Endothelial cell of umbilical vein (primary cell): ENCODE results near the gene KRT81. TPM values are rescaled to one million over a fixed set of nuclear protein-coding genes. Genes with fewer than 3 reads are reported as not detected.

ENCODE experiments used
- BruUV-seq: library from RNA; stranded (reverse); fragments of 400-500 nt; replicated peaks from 2 replicates; lab custom pipeline; 2021; lab: Mats Ljungman, UMichigan
- CTCF ChIA-PET: fragments of 300-600, 350-600 bp; sonication (Branson Sonifier 250); formaldehyde crosslinking; loops from one replicate; lab custom pipeline; 2021; ENCODE audit warnings: antibody characterized with exemption, inconsistent platforms; lab: Charles Lee
- POLR2A ChIA-PET: fragments of 300-600, 350-600 bp; sonication (Branson Sonifier 250); formaldehyde crosslinking; loops from one replicate; lab custom pipeline; 2021; ENCODE audit warnings: antibody characterized with exemption, inconsistent platforms; lab: Charles Lee
- DNase-seq: peaks from one replicate; pipeline ENCODE4 v3.0.0-alpha.2; 2011; ENCODE audit warnings: low read depth, low spot score
- FAIRE-seq: peaks from 2 replicates; lab custom pipeline; 2011; peaks lifted over from hg19 to GRCh38; lab: Jason Lieb, UNC
- H2AFZ ChIP-seq: 2 replicates; pipeline ENCODE4 v1.6.0; 2012; ENCODE audit warnings: low read depth, low read length, control low read depth, inconsistent platforms
- H3K27ac ChIP-seq: 2 replicates; pipeline ENCODE4 v1.5.1; 2011; ENCODE audit warnings: low read depth, mild to moderate bottlenecking, control low read depth, low read length, moderate library complexity; ENCODE audit not compliant: insufficient read depth
- H3K27me3 ChIP-seq, 2 experiments: 2 replicates each; pipeline versions ENCODE4 v1.6.0 to v1.6.1; 2011; ENCODE audit warnings: low read length in 2 of 2, mixed read lengths in 1 of 2; ENCODE audit not compliant: control insufficient read depth in 2 of 2, insufficient read depth in 2 of 2
- H3K36me3 ChIP-seq, 2 experiments: 2 replicates in 1 of 2; 3 replicates in 1 of 2; pipeline ENCODE4 v1.5.1; 2011; ENCODE audit warnings: low read length in 2 of 2, mild to moderate bottlenecking in 1 of 2, moderate library complexity in 1 of 2; ENCODE audit not compliant: control insufficient read depth in 2 of 2, insufficient read depth in 2 of 2; ENCODE audit errors: extremely low read depth in 1 of 2
- H3K4me1 ChIP-seq: 3 replicates; pipeline ENCODE4 v1.5.1; 2011; ENCODE audit warnings: mild to moderate bottlenecking, low read length; ENCODE audit not compliant: control insufficient read depth, insufficient read depth; ENCODE audit errors: extremely low read depth
- H3K4me2 ChIP-seq: 2 replicates; pipeline ENCODE4 v1.6.1; 2011; ENCODE audit warnings: low read length, control low read depth, mixed read lengths; ENCODE audit not compliant: insufficient read depth
- H3K4me3 ChIP-seq, 3 experiments: fragments of 200-600 bp in 1 of 3; sonication (generic), shearing (Covaris generic) in 1 of 3; replicated peaks in 1 of 3; 2 replicates each; pipeline ENCODE4 v1.5.1; 2011 to 2016; ENCODE audit warnings: control low read depth in 3 of 3, low read length in 3 of 3, mild to moderate bottlenecking in 2 of 3, inconsistent platforms in 1 of 3, low read depth in 1 of 3, moderate library complexity in 1 of 3; ENCODE audit not compliant: insufficient read depth in 1 of 3
- H3K79me2 ChIP-seq: 2 replicates; pipeline ENCODE4 v1.6.0; 2012; ENCODE audit warnings: low read length, inconsistent platforms; ENCODE audit not compliant: control insufficient read depth, insufficient read depth
- H3K9ac ChIP-seq: replicated peaks from 2 replicates; pipeline ENCODE3; 2011; ENCODE audit warnings: low read length, control low read depth; ENCODE audit not compliant: insufficient read depth; ENCODE audit errors: extremely low read depth
- H3K9me1 ChIP-seq: replicated peaks from 3 replicates; pipeline ENCODE4 v1.6.0; 2011; ENCODE audit warnings: mild to moderate bottlenecking, low read length; ENCODE audit not compliant: control insufficient read depth, insufficient read depth; ENCODE audit errors: extremely low read depth
- H3K9me3 ChIP-seq: replicated peaks from 2 replicates; pipeline ENCODE4 v1.5.1; 2012; ENCODE audit warnings: low read length, inconsistent platforms; ENCODE audit not compliant: control insufficient read depth, insufficient read depth
- H4K20me1 ChIP-seq: replicated peaks from 2 replicates; pipeline ENCODE3; 2011; ENCODE audit warnings: mild to moderate bottlenecking, low read length; ENCODE audit not compliant: control insufficient read depth, insufficient read depth; ENCODE audit errors: extremely low read depth
- EZH2 ChIP-seq: IDR thresholded peaks from 2 replicates; pipeline ENCODE4 v1.6.1; 2012; ENCODE audit warnings: borderline replicate concordance, low read depth, mild to moderate bottlenecking, moderate library complexity, low read length, inconsistent platforms; ENCODE audit not compliant: severe bottlenecking
- FOS ChIP-seq: IDR thresholded peaks from 2 replicates; pipeline ENCODE4 v1.6.1; 2011; ENCODE audit warnings: mild to moderate bottlenecking, low read length, moderate library complexity, borderline replicate concordance; ENCODE audit not compliant: insufficient read depth
- GATA2 ChIP-seq: IDR thresholded peaks from 2 replicates; pipeline ENCODE4 v1.7.0; 2011; ENCODE audit warnings: low read depth, mild to moderate bottlenecking, moderate library complexity, mixed read lengths, low read length; ENCODE audit not compliant: insufficient read length, insufficient read depth
- JUN ChIP-seq: IDR thresholded peaks from 2 replicates; pipeline ENCODE4 v1.6.1; 2011; ENCODE audit warnings: borderline replicate concordance, low read depth; ENCODE audit not compliant: insufficient read length, insufficient read depth
- MYC ChIP-seq: IDR thresholded peaks from one replicate; pipeline ENCODE4 v1.6.1; 2011; ENCODE audit warnings: mild to moderate bottlenecking, low read depth, low read length
- POLR2A ChIP-seq: IDR thresholded peaks from 2 replicates; pipeline ENCODE4 v1.6.1; 2012; ENCODE audit warnings: low read depth, mild to moderate bottlenecking, control low read depth, low read length
- POLR2AphosphoS5 ChIP-seq: IDR thresholded peaks from 2 replicates; pipeline ENCODE4 v1.6.1; 2012; ENCODE audit warnings: low read depth, mild to moderate bottlenecking, control low read depth, low read length, moderate library complexity; ENCODE audit not compliant: insufficient read depth
- dilution Hi-C: fragments of 300-500 bp; cut with MboI; formaldehyde crosslinking; loops from one replicate; pipeline ENCODE4 v1.15.0; 2019; ENCODE audit warnings: low sequenced_read_pairs; ENCODE audit not compliant: extremely low pct_ligation_motif_present
- intact Hi-C: fragments of 100-400 bp; cut with micrococcal nuclease; formaldehyde crosslinking; loops from one replicate; pipeline ENCODE4 v1.10.0; 2022
- polyA plus RNA-seq, 4 experiments: library from polyadenylated mRNA; depleted of rRNA in 3 of 4; stranded (reverse) in 3 of 4; unstranded in 1 of 4; fragments of >200 nt; gene quantifications; 2 replicates each; pipeline versions ENCODE4 v1.2.1 to v1.2.3, GENCODE V29; 2011 to 2012; ENCODE audit warnings: missing spikeins in 1 of 4
- total RNA-seq: library from RNA; stranded (reverse); gene quantifications from 2 replicates; pipeline ENCODE4 v1.2.3, GENCODE V29; 2021
- TF ChIP-seq, protein P1 (sequence below): IDR thresholded peaks from 2 replicates; pipeline ENCODE4 v1.6.1; 2011; ENCODE audit not compliant: insufficient read depth, insufficient read length
- TF ChIP-seq, protein P2 (sequence below), 2 donors: IDR thresholded peaks; 1 replicate in 1 of 2; 2 replicates in 1 of 2; pipeline ENCODE4 v1.5.1; 2011; ENCODE audit warnings: low read length in 2 of 2, mild to moderate bottlenecking in 2 of 2, moderate library complexity in 2 of 2, control low read depth in 1 of 2, inconsistent platforms in 1 of 2, low read depth in 1 of 2; ENCODE audit not compliant: insufficient read depth in 1 of 2; ENCODE audit errors: extremely low read depth in 1 of 2

KRT81 gene
- total and polyA plus RNA-seq, 2 donors (not counting 3 experiments of a cell fraction or from before 2014, with no cell fraction given) = not detected

DNA sequence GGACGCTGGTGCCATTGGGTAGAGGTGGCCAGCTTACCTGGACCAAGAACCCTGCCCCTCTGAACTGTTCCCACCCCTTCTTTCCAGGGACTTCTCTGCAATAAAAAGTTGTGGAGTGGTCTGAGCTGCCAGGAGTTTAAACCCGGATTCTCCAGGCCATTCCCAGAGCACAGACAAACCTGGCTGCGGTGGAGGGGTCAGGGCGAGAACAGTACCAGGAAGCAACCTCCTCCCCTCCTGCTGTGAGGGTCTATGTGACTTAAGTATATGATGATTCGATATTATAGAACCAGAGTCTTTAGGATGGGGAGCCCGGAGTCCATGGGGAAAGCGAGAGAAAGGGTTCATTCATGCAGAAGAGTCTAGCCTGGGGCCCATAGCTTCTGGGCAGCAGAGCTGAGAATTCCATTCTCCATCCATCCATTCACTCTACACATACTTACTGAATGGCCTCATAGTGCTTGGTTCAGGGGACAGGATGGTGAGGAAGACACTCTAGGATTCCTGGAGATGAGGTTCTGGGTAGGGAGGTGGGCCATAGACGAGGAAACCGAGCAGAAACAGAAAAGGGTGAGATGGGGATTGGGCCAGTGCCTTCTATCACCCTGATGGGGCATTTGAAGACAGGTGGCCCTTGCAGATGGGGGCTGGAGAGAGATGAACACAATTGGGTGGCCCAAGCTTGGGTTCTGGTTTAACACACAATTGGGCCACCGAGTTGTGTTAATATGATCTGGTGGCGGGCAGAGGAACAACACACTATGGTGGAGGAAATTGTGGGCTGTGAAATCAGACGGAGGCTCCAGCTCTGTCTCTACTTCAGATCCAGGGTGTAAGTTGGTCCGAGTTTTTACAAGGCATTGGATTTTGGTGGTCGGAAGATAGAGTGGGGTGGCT lies 11.7 kb downstream of the KRT81 start:
- H2AFZ ChIP-seq = no peak overlapping the region
- BruUV-seq = no TSS peak
- H3K27ac ChIP-seq = no peak overlapping the region
- no peak overlapping the region for H3K4me2 ChIP-seq
- H3K79me2 ChIP-seq = no peaks in the 10 kb centered on the region
- H3K9me3 ChIP-seq = no peaks in the 10 kb centered on the region
- H3K27me3 ChIP-seq = peaks cover 4 to 5% of the 10 kb centered on the region in 2 experiments
- H3K4me3 ChIP-seq = no peak overlapping the region
- ChIA-PET CTCF (interaction anchor here (0.6 to 3.7 kb wide), 61 partner anchors 7 to 668 kb away, joined by 3 to 30 read pairs (median 4); partner anchors contain the start of gene KRT7), POLR2A (no interaction called here)
- DNase-seq = no peak
- no peak overlapping the region for H3K9ac ChIP-seq
- H3K36me3 ChIP-seq = no peaks in the 10 kb centered on the region
- FAIRE-seq = no peak
- H4K20me1 ChIP-seq = no peaks in the 10 kb centered on the region
- dilution Hi-C loops = no loop called here
- TF ChIP-seq POLR2A (no peak), GATA2 (no peak), POLR2AphosphoS5 (no peak), EZH2 (no peak), FOS (no peak), JUN (no peak), MYC (no peak)
- TF ChIP-seq, protein P1, sequence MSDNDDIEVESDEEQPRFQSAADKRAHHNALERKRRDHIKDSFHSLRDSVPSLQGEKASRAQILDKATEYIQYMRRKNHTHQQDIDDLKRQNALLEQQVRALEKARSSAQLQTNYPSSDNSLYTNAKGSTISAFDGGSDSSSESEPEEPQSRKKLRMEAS = no peak
- TF ChIP-seq, protein P2, sequence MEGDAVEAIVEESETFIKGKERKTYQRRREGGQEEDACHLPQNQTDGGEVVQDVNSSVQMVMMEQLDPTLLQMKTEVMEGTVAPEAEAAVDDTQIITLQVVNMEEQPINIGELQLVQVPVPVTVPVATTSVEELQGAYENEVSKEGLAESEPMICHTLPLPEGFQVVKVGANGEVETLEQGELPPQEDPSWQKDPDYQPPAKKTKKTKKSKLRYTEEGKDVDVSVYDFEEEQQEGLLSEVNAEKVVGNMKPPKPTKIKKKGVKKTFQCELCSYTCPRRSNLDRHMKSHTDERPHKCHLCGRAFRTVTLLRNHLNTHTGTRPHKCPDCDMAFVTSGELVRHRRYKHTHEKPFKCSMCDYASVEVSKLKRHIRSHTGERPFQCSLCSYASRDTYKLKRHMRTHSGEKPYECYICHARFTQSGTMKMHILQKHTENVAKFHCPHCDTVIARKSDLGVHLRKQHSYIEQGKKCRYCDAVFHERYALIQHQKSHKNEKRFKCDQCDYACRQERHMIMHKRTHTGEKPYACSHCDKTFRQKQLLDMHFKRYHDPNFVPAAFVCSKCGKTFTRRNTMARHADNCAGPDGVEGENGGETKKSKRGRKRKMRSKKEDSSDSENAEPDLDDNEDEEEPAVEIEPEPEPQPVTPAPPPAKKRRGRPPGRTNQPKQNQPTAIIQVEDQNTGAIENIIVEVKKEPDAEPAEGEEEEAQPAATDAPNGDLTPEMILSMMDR (IDR thresholded peaks at IDR 0.05; ENCODE audit: extremely low read depth in 1 of 2, insufficient read depth in 1 of 2, low read depth in 1 of 2, low read length in 2 of 2) = no peak
- intact Hi-C loops = loop anchor here (1.0 to 2.0 kb wide), 2 partner anchors 66 to 123 kb away; no protein-coding TSS in a partner anchor
- no peaks in the 10 kb centered on the region for H3K9me1 ChIP-seq
- peaks cover 3% of the 10 kb centered on the region for H3K4me1 ChIP-seq
